Omental fat pad (tissue), 4 donors: ENCODE results near the gene LARGE1. TPM values are rescaled to one million over a fixed set of nuclear protein-coding genes. Genes with fewer than 3 reads are reported as not detected.

Experiments used
- ATAC-seq: fragments of 150-250 bp; one replicate; pipeline ENCODE4 v1.9.1; 2016; ENCODE audit warnings: mild to moderate bottlenecking, moderate library complexity; ENCODE audit not compliant: low FRiP score
- DNase-seq: peaks from one replicate; pipeline ENCODE4 v3.0.0-alpha.2; 2019; ENCODE audit warnings: low spot score
- total RNA-seq, 4 donors: library from RNA; depleted of rRNA; stranded (reverse); fragments of >200 nt; gene quantifications; one replicate each; pipeline ENCODE4 v1.1.0, GENCODE V29; 2016
- TF ChIP-seq, protein P1 (sequence below), 3 donors: fragments of 450-650 bp; IDR thresholded peaks; one replicate each; pipeline ENCODE4 v1.5.1; 2016 to 2017; ENCODE audit warnings: antibody characterized with exemption in 3 of 3, mild to moderate bottlenecking in 3 of 3, moderate library complexity in 2 of 3

LARGE1 gene
- total RNA-seq, 4 donors from 2014 or later = 16.5 to 31.2 (median 22.3) TPM

DNA sequence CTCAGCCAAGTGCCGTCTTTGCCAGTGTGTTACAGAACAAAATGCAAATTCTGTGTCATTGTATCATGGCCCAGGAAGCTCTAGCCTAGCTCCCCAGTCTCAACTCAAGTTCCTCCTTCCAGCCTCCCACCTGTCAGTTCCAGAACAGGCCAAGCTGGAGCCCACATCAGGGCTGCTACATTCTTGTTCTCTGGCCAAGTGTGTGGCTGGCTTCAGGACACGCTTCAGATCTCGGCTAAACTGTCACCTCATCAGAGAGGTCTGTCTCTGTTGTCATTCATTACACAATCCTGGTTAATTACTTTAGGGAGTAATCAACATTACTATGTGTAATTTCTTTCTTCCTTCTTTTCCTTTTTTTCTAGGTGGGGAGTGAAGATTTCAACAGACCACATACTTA is 515.1 kb downstream of the LARGE1 start:
- TF ChIP-seq, protein P1, sequence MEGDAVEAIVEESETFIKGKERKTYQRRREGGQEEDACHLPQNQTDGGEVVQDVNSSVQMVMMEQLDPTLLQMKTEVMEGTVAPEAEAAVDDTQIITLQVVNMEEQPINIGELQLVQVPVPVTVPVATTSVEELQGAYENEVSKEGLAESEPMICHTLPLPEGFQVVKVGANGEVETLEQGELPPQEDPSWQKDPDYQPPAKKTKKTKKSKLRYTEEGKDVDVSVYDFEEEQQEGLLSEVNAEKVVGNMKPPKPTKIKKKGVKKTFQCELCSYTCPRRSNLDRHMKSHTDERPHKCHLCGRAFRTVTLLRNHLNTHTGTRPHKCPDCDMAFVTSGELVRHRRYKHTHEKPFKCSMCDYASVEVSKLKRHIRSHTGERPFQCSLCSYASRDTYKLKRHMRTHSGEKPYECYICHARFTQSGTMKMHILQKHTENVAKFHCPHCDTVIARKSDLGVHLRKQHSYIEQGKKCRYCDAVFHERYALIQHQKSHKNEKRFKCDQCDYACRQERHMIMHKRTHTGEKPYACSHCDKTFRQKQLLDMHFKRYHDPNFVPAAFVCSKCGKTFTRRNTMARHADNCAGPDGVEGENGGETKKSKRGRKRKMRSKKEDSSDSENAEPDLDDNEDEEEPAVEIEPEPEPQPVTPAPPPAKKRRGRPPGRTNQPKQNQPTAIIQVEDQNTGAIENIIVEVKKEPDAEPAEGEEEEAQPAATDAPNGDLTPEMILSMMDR (IDR thresholded peaks at IDR 0.05) = no peak
- DNase-seq (no peak), ATAC-seq (no peak)

DNA sequence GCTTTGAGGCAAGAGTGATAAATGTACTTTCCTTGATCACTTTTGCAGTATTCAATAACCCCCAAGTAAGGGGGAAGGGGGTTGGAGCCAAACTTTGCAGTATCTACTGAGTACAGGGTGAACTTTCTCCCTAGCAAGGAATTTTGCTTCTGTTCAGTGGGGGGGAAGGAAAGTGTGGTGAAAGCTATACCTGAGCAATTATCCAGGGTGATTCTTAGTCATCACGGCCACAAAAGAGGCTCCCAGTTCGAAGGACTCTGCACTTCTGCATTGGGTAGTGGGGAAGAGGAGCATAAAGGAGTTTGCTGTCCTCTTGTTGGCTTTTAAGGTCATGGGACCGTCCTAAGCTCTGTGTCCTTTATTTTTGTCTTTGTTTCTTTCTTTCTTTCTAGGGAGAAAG is 515.6 kb downstream of the LARGE1 start:
- ATAC-seq (no peak), DNase-seq (no peak)
- TF ChIP-seq, protein P1 (IDR thresholded peaks at IDR 0.05) = no peak

DNA sequence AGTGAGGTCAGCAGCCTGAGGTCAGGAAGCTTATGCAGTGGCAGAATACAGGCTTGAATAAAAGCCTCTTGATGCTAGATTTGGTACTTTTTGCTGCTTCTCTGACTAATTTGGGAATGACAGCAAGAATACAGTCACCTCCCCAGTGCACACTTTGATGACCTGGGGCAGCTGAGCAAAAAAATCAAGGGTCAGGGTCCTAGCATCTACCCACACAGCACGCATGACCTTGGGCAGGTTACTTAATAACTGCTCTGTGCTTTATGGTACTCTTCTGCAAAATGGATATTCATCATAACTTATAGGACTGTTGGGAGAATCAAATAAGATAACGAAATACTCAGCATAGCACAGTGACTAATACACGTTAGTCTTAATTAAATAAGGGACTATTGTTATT is 518.0 kb downstream of the LARGE1 start:
- no peak for DNase-seq
- ATAC-seq = no peak
- TF ChIP-seq, protein P1 (IDR thresholded peaks at IDR 0.05) = no peak

DNA sequence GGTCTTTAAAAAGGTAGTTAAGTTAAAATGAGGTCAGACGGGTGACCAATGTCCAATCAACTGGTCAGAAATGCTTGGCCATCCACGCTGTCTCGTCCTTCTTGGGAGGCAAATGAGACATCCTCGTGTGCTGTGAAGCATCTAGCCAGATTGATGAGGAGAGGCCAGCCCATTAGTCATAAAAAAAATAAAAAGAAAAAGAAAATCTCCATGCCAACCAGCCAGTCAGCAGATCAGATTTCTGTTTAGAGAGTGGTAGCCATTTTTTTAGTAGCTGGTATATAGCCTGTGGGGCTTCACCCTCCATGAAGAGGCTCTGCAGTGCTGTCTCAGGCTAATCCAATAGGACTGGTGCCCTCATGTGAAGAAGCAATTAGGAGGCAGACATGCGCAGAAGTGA is 519.0 kb downstream of the LARGE1 start:
- TF ChIP-seq, protein P1 (IDR thresholded peaks at IDR 0.05) = no peak
- DNase-seq = no peak
- no peak for ATAC-seq

DNA sequence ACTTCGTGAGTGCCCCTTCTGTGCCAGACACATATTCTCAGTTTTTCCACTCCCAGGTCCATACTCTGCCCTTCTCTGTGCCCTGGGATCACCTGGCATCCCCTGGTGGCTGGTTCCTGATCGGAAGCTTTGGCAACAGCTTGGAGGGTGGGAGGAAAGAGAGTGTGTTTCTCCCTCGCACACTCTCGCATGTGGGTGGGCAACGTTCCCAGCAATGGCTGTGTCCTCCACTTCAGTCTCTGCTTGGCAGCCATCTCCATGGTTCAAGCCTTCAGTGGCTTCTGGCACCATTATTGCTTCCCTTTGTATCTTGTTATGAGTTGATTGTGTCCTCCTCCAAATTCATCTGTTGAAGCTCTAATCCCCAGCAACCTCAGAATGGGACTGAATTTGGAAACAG is 519.4 kb downstream of the LARGE1 start:
- TF ChIP-seq, protein P1 (IDR thresholded peaks at IDR 0.05) = no peak
- DNase-seq (no peak), ATAC-seq (no peak)

DNA sequence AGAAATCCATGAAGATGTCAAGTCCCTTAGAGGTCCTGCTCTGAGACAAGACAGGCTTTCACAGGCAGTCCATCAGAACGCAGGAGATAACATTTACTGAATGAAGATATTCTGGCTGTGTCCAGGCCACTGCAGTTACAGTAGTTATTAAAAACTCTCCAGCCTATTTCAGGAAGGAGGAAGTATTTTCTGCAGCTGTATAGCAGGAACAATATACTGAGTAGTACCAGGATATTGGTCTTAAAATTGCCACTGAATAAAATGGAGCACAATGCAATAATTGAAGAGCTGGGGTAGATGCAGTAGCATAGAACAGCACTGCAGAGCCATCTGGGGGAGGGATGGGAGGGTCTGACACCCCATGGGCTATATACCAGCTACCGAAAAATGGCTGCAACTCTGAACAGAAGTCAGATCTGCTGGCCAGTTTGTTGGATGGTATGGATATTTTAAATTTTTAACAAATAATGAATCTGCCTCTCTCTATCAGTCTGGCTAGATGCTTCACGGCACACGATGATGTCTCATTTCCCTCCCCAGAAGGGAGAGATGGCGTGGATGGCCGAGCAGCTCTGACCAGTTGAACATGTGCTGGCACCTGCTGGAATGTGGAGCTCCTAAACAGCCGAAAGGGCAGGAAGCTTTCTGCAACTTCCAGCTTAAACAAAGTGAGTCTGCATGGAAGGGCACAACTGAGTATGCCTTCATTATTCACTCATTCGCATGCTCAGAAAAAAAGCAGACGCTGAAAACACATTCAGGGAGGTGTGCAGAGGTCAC is 520.0 kb downstream of the LARGE1 start:
- ATAC-seq (no peak), DNase-seq (no peak)
- TF ChIP-seq, protein P1 (IDR thresholded peaks at IDR 0.05) = no peak

DNA sequence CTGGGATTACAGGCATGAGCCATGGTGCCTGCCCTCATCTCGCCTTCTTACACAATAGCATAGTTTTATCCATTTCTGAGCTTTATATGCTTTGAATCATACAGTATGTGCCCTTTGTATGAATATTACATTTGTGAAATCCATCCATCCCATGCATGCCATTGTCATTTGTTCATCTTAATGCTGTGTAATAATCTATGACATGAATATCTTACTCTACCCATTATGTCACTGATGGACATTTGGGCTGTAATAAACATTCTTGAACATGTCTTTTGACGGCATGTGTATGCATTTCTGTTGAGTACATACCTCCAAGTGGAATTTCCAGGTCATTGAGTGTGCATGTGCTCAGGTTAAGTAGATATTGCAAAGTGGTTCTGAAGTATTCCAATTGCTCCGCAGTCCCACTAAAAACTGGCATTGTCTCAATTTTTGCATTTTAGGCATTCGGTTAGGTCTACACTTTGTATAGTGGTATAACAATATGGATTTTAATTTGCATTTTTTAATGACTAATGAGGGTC is 522.8 kb downstream of the LARGE1 start:
- DNase-seq (no peak), ATAC-seq (no peak)
- TF ChIP-seq, protein P1 (IDR thresholded peaks at IDR 0.05) = no peak
